ENCODE data around the gene RPE.
A peak's percentile ranks its signal among the peaks of the same experiment; 100 is the strongest.

DNA sequence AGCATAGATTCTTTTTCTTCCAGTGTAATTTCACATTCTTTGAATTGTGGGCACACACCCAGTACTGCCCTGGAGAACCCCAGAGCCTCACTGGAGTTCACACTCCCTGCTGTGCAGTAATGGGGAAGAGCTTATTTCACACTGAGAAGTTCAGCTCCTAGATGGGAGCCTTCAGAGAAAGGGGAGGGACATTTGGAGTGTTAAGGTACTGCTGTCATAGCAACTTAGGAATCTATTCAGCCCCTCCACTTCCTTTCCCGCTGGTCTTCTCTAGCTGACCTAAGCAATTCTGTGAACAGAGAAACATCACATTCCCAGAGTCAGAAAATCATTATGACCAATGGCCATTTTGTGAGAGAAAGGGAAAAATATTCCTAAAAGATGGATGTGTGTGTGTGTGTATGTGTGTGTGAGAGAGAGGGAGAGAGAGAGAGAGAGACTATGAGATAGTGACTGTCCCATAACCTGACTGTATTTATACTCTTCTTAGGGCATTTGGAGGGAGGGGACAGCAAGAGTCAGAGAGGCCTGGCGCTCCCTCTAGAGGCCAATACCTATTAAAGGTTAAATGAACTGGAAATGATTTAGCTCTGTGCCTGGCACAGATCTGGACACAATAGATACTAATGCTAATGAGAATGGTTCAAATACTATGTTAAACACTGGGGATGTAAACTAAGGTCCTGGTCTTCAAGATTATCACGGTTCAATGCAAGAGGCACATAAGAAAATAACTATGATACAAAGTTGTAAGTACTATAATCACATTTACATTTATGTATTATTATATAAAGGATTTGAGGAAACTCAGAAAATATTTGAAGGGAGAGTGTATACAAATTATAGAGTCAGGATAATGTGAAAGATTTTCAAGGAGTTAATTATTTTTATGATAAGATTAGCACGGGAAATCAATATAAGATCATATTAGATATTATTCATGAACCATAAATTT, 41.5 kb upstream of the RPE start:
- no peak for TF ChIP-seq POLR2A (IDR thresholded peaks at IDR 0.05)
- TF ChIP-seq, protein P1, sequence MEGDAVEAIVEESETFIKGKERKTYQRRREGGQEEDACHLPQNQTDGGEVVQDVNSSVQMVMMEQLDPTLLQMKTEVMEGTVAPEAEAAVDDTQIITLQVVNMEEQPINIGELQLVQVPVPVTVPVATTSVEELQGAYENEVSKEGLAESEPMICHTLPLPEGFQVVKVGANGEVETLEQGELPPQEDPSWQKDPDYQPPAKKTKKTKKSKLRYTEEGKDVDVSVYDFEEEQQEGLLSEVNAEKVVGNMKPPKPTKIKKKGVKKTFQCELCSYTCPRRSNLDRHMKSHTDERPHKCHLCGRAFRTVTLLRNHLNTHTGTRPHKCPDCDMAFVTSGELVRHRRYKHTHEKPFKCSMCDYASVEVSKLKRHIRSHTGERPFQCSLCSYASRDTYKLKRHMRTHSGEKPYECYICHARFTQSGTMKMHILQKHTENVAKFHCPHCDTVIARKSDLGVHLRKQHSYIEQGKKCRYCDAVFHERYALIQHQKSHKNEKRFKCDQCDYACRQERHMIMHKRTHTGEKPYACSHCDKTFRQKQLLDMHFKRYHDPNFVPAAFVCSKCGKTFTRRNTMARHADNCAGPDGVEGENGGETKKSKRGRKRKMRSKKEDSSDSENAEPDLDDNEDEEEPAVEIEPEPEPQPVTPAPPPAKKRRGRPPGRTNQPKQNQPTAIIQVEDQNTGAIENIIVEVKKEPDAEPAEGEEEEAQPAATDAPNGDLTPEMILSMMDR (IDR thresholded peaks at IDR 0.05) = peak in 5 of 6 experiments; percentile 47 to 68 (median 64)
